Karpas-422 (cell line): ENCODE measurements around the gene COL15A1. TPM values are rescaled to one million over a fixed set of nuclear protein-coding genes. Genes with fewer than 3 reads are reported as not detected.

Source experiments
- DNase-seq: peaks from one replicate; pipeline ENCODE4 v3.0.0-alpha.2; 2015
- H2AFZ ChIP-seq: fragments of 200-600 bp; sonication (generic); 2 replicates; pipeline ENCODE4 v1.6.1; 2014; ENCODE audit warnings: antibody characterized with exemption, low read length, mixed read lengths
- H3K27ac ChIP-seq: fragments of 200-600 bp; sonication (generic); 2 replicates; pipeline ENCODE4 v1.5.1; 2014; ENCODE audit warnings: mild to moderate bottlenecking, low read length, moderate library complexity
- H3K27me3 ChIP-seq: fragments of 200-600 bp; sonication (generic); 2 replicates; pipeline ENCODE4 v1.6.1; 2014; ENCODE audit warnings: low read length, mixed read lengths
- H3K36me3 ChIP-seq: fragments of 200-600 bp; sonication (generic); 2 replicates; pipeline ENCODE4 v1.6.1; 2014; ENCODE audit warnings: low read length, mixed read lengths; ENCODE audit not compliant: insufficient read depth
- H3K4me1 ChIP-seq: fragments of 200-600 bp; sonication (generic); 2 replicates; pipeline ENCODE4 v1.6.1; 2014; ENCODE audit warnings: mild to moderate bottlenecking, low read length, mixed read lengths
- H3K4me2 ChIP-seq: fragments of 200-600 bp; sonication (generic); 2 replicates; pipeline ENCODE4 v1.6.1; 2014; ENCODE audit warnings: low read length, low read depth, mild to moderate bottlenecking; ENCODE audit not compliant: poor library complexity, severe bottlenecking
- H3K4me3 ChIP-seq: fragments of 200-600 bp; sonication (generic); 2 replicates; pipeline ENCODE4 v1.5.1; 2014; ENCODE audit warnings: mild to moderate bottlenecking, antibody characterized with exemption, low read length, mixed read lengths
- H3K79me2 ChIP-seq: fragments of 200-600 bp; sonication (generic); 2 replicates; pipeline ENCODE4 v1.6.1; 2014; ENCODE audit warnings: mild to moderate bottlenecking, low read length, mixed read lengths
- H3K9ac ChIP-seq: fragments of 200-600 bp; sonication (generic); 2 replicates; pipeline ENCODE4 v1.6.0; 2014; ENCODE audit warnings: low read length
- H3K9me2 ChIP-seq: fragments of 200-600 bp; sonication (generic), shearing (Covaris generic); replicated peaks from 2 replicates; pipeline ENCODE4 v1.6.0; 2014; ENCODE audit warnings: mild to moderate bottlenecking, low read length, moderate library complexity; ENCODE audit not compliant: insufficient read depth
- H3K9me3 ChIP-seq: fragments of 300-700, 200-600 bp; sonication (generic); 2 replicates; pipeline ENCODE4 v1.6.1; 2014; ENCODE audit warnings: low read length, mixed read lengths
- H4K20me1 ChIP-seq: fragments of 200-600 bp; sonication (generic); 2 replicates; pipeline ENCODE4 v1.6.1; 2014; ENCODE audit warnings: mild to moderate bottlenecking, antibody characterized with exemption, low read length, low read depth; ENCODE audit not compliant: insufficient read depth
- total RNA-seq: library from RNA; depleted of rRNA; stranded (reverse); fragments of >200 nt; shearing (Covaris generic); gene quantifications from 2 replicates; pipeline ENCODE4 v1.2.3, GENCODE V29; 2014; ENCODE audit warnings: low replicate concordance

COL15A1 gene
- total RNA-seq, 1 experiment from 2014 or later = 0.93 TPM

- DNase-seq = no peak
- Histone ChIP-seq H3K4me1 (no peaks in the 10 kb centered on the region), H3K27ac (no peak overlapping the region), H3K9me3 (no peaks in the 10 kb centered on the region), H3K27me3 (no peaks in the 10 kb centered on the region), H3K9ac (no peak overlapping the region), H3K9me2 (no peaks in the 10 kb centered on the region), H2AFZ (no peak overlapping the region), H3K4me3 (no peak overlapping the region), H3K79me2 (no peaks in the 10 kb centered on the region), H4K20me1 (no peaks in the 10 kb centered on the region), H3K36me3 (no peaks in the 10 kb centered on the region), H3K4me2 (no peak overlapping the region)
Observed at GRCh38 chr9:98929071-98929470, 14.6 kb upstream of the COL15A1 start.

GRCh38 chr9:98929895-98930341, 13.8 kb upstream of the COL15A1 start:
- Histone ChIP-seq H2AFZ (no peak overlapping the region), H3K36me3 (no peaks in the 10 kb centered on the region), H3K4me3 (no peak overlapping the region), H3K9me3 (no peaks in the 10 kb centered on the region), H3K27me3 (no peaks in the 10 kb centered on the region), H3K4me2 (no peak overlapping the region), H3K9ac (no peak overlapping the region), H3K4me1 (no peaks in the 10 kb centered on the region), H3K79me2 (no peaks in the 10 kb centered on the region), H3K27ac (no peak overlapping the region), H4K20me1 (no peaks in the 10 kb centered on the region), H3K9me2 (no peaks in the 10 kb centered on the region)
- no peak for DNase-seq

GRCh38 chr9:98930792-98931191, 12.9 kb upstream of the COL15A1 start:
- H3K4me3 ChIP-seq = no peak overlapping the region
- H3K36me3 ChIP-seq = no peaks in the 10 kb centered on the region
- H3K4me1 ChIP-seq = no peaks in the 10 kb centered on the region
- H2AFZ ChIP-seq = no peak overlapping the region
- H3K4me2 ChIP-seq = no peak overlapping the region
- no peaks in the 10 kb centered on the region for H3K27me3 ChIP-seq
- H3K79me2 ChIP-seq = no peaks in the 10 kb centered on the region
- H3K27ac ChIP-seq = no peak overlapping the region
- no peaks in the 10 kb centered on the region for H4K20me1 ChIP-seq
- no peaks in the 10 kb centered on the region for H3K9me3 ChIP-seq
- no peaks in the 10 kb centered on the region for H3K9me2 ChIP-seq
- no peak for DNase-seq
- no peak overlapping the region for H3K9ac ChIP-seq

DNA sequence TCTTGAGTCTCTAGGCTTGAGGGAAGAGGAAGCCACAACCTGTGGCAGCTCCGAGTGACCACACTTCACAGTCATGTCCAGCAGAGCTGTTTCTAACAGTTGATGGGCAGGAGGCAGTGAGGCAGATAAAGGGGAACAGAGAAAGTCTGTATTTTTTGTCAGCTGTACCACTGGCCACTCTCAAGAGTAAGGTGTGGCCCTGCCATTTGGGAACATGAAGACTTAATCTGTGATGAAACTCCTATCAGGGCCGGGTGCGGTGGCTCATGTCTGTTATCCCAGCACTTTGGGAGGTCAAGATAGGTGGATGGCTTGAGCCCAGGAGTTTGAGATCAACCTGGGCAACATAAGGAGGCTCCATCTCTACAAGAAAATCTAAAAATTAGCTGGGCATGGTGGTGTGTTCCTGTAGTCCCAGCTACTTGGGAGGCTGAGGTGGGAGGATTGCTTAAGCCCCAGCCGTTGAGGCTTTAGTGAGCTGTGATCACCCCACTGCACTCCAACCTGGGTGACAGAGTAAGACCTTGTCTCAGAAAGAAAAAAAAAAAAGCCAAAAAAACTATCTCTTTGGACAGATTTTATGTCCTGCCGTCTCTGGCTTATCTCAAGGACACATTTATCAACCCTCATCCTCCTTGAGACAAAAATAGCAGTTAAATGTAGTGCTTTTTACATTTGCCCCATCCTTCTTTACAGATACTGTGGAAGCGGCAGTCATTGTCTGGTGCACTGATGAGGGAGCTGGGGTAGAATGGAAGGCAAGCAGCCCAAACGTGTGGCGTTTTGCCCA, 11.9 kb upstream of the COL15A1 start:
- Histone ChIP-seq H3K27me3 (no peaks in the 10 kb centered on the region), H4K20me1 (no peaks in the 10 kb centered on the region), H3K4me3 (no peak overlapping the region), H3K4me2 (no peak overlapping the region), H3K79me2 (no peaks in the 10 kb centered on the region), H3K4me1 (no peaks in the 10 kb centered on the region), H3K9me2 (no peaks in the 10 kb centered on the region), H3K27ac (no peak overlapping the region), H3K9me3 (no peaks in the 10 kb centered on the region), H3K9ac (no peak overlapping the region), H3K36me3 (no peaks in the 10 kb centered on the region), H2AFZ (no peak overlapping the region)
- DNase-seq = no peak

DNA sequence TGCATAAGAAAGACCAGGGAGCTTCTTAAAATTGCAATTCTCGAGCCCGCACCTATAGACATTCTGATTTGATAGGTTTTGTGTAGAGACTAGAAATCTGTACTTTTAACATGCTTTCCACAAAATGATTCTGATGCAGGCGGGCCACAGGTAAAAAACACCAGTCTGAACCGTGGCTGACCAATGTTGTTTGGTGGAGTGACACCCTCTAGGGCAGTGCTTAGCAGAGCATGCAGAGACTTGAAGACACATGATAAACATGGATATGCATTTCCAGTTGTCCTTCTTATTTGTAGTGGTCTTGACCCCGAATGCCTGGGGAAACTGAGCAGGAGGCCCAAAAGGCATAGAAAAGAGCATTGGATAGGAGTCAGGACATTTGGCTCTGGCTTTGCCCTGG, 10.5 kb upstream of the COL15A1 start:
- H3K9me2 ChIP-seq = no peaks in the 10 kb centered on the region
- H3K4me1 ChIP-seq = no peaks in the 10 kb centered on the region
- no peaks in the 10 kb centered on the region for H3K27me3 ChIP-seq
- H4K20me1 ChIP-seq = no peaks in the 10 kb centered on the region
- no peaks in the 10 kb centered on the region for H3K36me3 ChIP-seq
- H3K4me2 ChIP-seq = no peak overlapping the region
- H2AFZ ChIP-seq = no peak overlapping the region
- no peaks in the 10 kb centered on the region for H3K9me3 ChIP-seq
- no peak overlapping the region for H3K4me3 ChIP-seq
- H3K79me2 ChIP-seq = no peaks in the 10 kb centered on the region
- DNase-seq = no peak
- no peak overlapping the region for H3K9ac ChIP-seq
- no peak overlapping the region for H3K27ac ChIP-seq

DNA sequence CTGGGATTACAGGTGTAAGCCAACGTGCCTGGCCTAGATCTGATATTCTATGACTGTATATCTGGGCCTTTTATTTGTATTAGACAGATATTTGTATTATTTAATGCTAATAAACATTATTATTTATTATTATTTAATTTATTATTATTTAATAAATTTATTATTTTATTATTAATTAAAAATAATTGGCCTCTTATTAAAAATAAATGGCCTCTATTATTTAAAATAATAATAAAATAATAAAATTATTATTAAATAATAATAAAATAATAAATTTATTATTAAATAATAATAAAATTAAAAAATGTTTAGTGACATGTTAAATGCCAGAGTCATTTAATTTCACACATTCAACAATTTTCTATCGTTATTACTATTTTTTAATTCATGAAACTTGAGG, 9.8 kb upstream of the COL15A1 start:
- Histone ChIP-seq H2AFZ (no peak overlapping the region), H3K9me3 (no peaks in the 10 kb centered on the region), H3K4me3 (no peak overlapping the region), H3K9me2 (no peaks in the 10 kb centered on the region), H3K27me3 (no peaks in the 10 kb centered on the region), H3K4me1 (no peaks in the 10 kb centered on the region), H3K36me3 (no peaks in the 10 kb centered on the region), H3K9ac (no peak overlapping the region), H3K4me2 (no peak overlapping the region), H4K20me1 (no peaks in the 10 kb centered on the region), H3K79me2 (no peaks in the 10 kb centered on the region), H3K27ac (no peak overlapping the region)
- no peak for DNase-seq

- no peak for DNase-seq
- H3K4me2 ChIP-seq = no peak overlapping the region
Observed at GRCh38 chr9:98935071-98935505, 8.6 kb upstream of the COL15A1 start.

DNA sequence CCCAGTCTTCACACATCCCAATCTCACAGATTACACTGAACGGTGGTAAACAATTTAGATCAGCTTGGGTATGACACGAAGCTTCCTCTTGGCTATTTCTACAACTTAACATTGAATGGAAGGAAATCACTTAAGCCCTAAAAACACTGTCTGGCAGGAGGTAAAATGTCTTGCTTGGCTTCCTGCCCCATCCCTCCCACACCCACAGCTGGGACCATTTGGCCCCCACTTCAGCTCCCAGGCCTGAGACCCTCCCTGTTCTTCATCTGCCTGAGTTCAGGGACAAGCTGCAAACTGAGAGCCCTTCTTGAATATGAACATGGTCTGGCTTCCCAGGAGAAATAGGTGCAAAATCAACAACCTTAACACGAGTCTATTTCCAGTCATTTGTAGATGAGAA, 3.4 kb upstream of the COL15A1 start:
- Histone ChIP-seq H3K9me3 (no peaks in the 10 kb centered on the region), H3K4me1 (no peaks in the 10 kb centered on the region), H3K79me2 (no peaks in the 10 kb centered on the region), H3K4me3 (no peak overlapping the region), H3K9ac (no peak overlapping the region), H3K9me2 (no peaks in the 10 kb centered on the region), H3K27ac (no peak overlapping the region), H3K4me2 (no peak overlapping the region), H4K20me1 (no peaks in the 10 kb centered on the region), H3K36me3 (no peaks in the 10 kb centered on the region), H2AFZ (no peak overlapping the region), H3K27me3 (no peaks in the 10 kb centered on the region)
- no peak for DNase-seq

More at GRCh38 chr9:98935071-98935505, 8.6 kb upstream of the COL15A1 start:
- Histone ChIP-seq H3K79me2 (no peaks in the 10 kb centered on the region), H3K4me3 (no peak overlapping the region), H3K9me3 (no peaks in the 10 kb centered on the region), H3K4me1 (no peaks in the 10 kb centered on the region), H3K36me3 (no peaks in the 10 kb centered on the region), H3K27me3 (no peaks in the 10 kb centered on the region), H2AFZ (no peak overlapping the region), H4K20me1 (no peaks in the 10 kb centered on the region), H3K27ac (no peak overlapping the region), H3K9ac (no peak overlapping the region), H3K9me2 (no peaks in the 10 kb centered on the region)
